Endodermal cell (in vitro differentiated cells): ENCODE data around the gene UBE2I. TPM values are rescaled to one million over a fixed set of nuclear protein-coding genes. Genes with fewer than 3 reads are reported as not detected.

Experiments used
- DNase-seq: peaks from one replicate; pipeline ENCODE4 v3.0.0-alpha.2; 2017
- H3K27ac ChIP-seq: 2 replicates; pipeline ENCODE4 v1.5.1; 2013; ENCODE audit warnings: mild to moderate bottlenecking, low read depth, low read length, moderate library complexity
- H3K27me3 ChIP-seq: 2 replicates; pipeline ENCODE4 v1.6.1; 2013; ENCODE audit warnings: mild to moderate bottlenecking, low read length, moderate library complexity; ENCODE audit not compliant: insufficient read depth, control insufficient read depth, poor library complexity, severe bottlenecking
- H3K36me3 ChIP-seq: 2 replicates; pipeline ENCODE4 v1.7.0; 2013; ENCODE audit warnings: mild to moderate bottlenecking, low read length, moderate library complexity; ENCODE audit not compliant: control insufficient read depth, insufficient read depth
- H3K4me1 ChIP-seq: one replicate; pipeline ENCODE4 v1.7.0; 2013; ENCODE audit warnings: low read length; ENCODE audit not compliant: control insufficient read depth, insufficient read depth
- H3K4me3 ChIP-seq: 2 replicates; pipeline ENCODE4 v1.5.1; 2013; ENCODE audit warnings: mild to moderate bottlenecking, low read length, moderate library complexity
- H3K9ac ChIP-seq: 2 replicates; pipeline ENCODE4 v1.6.1; 2013; ENCODE audit warnings: mild to moderate bottlenecking, low read length, moderate library complexity; ENCODE audit not compliant: poor library complexity, severe bottlenecking; ENCODE audit errors: extremely low read depth
- H3K9me3 ChIP-seq: 2 replicates; pipeline ENCODE4 v1.6.1; 2013; ENCODE audit warnings: mild to moderate bottlenecking, low read length, moderate library complexity; ENCODE audit not compliant: control insufficient read depth
- H3K27ac Mint-ChIP-seq: 2 replicates; pipeline ENCODE4 v1.8.0; 2020; ENCODE audit warnings: mixed read lengths
- H3K27me3 Mint-ChIP-seq: 2 replicates; pipeline ENCODE4 v1.8.0; 2021; ENCODE audit warnings: mild to moderate bottlenecking, mixed read lengths; ENCODE audit not compliant: insufficient read depth
- H3K36me3 Mint-ChIP-seq: 2 replicates; pipeline ENCODE4 v1.8.0; 2020; ENCODE audit warnings: low read depth, mixed read lengths
- H3K4me1 Mint-ChIP-seq: 2 replicates; pipeline ENCODE4 v1.8.0; 2020; ENCODE audit warnings: mixed read lengths
- H3K4me3 Mint-ChIP-seq: 2 replicates; pipeline ENCODE4 v1.8.0; 2020; ENCODE audit warnings: mild to moderate bottlenecking, moderate library complexity, mixed read lengths
- H3K9me3 Mint-ChIP-seq: 2 replicates; pipeline ENCODE4 v1.8.0; 2020; ENCODE audit warnings: mild to moderate bottlenecking, mixed read lengths
- CTCF ChIP-seq: fragments of 200-600 bp; sonication (generic); conservative IDR thresholded peaks from 2 replicates; pipeline ENCODE4 v1.5.0; 2021; ENCODE audit warnings: antibody characterized with exemption, mild to moderate bottlenecking
- WGBS, 2 experiments: methylation state at CpG; one replicate each; pipeline versions ENCODE4 v1.1.5 to v1.1.7; 2013; ENCODE audit warnings: missing lambda C conversion rate in 2 of 2, mixed read lengths in 1 of 2; ENCODE audit not compliant: insufficient coverage in 1 of 2, insufficient read length in 1 of 2; 5-methylcytosine and 5-hydroxymethylcytosine counted together
- total RNA-seq, 2 donors: library from RNA; stranded (reverse); fragmentation: NEBNext Ultra II Directional in 1 of 2; extraction: Animal tissue kit (Norgen Biotek cat#: 25700) in 1 of 2; gene quantifications; 2 replicates in 1 of 2; 3 replicates in 1 of 2; pipeline ENCODE4 v1.2.1, GENCODE V29; 2021

The UBE2I gene
- total RNA-seq, 2 donors from 2014 or later, result 250 to 294 TPM

GRCh38 chr16:1309888-1310831 lies 724 bp downstream of the UBE2I start:
- Mint-ChIP-seq H3K27ac (peak overlapping the region; percentile 94), H3K27me3 (no peaks in the 10 kb centered on the region), H3K4me1 (peaks cover 11% of the 10 kb centered on the region), H3K9me3 (no peaks in the 10 kb centered on the region), H3K4me3 (peak overlapping the region; percentile 88), H3K36me3 (peaks cover 21% of the 10 kb centered on the region)
- WGBS, 2 experiments, result 1% methylated on average over 50 to 77 of the region's 77 CpGs
- Histone ChIP-seq H3K9me3 (no peaks in the 10 kb centered on the region), H3K4me3 (peak overlapping the region; percentile 97), H3K27me3 (no peaks in the 10 kb centered on the region), H3K27ac (no peak overlapping the region), H3K9ac (peak overlapping the region; percentile 87), H3K4me1 (no peaks in the 10 kb centered on the region), H3K36me3 (peaks cover 21% of the 10 kb centered on the region)
- TF ChIP-seq CTCF, result no peak
- no peak for DNase-seq

GRCh38 chr16:1310832-1311200 lies 1.4 kb downstream of the UBE2I start:
- Histone ChIP-seq H3K27ac (no peak overlapping the region), H3K9me3 (no peaks in the 10 kb centered on the region), H3K9ac (peak overlapping the region; percentile 87), H3K36me3 (peaks cover 27% of the 10 kb centered on the region), H3K4me1 (no peaks in the 10 kb centered on the region), H3K4me3 (peak overlapping the region; percentile 97), H3K27me3 (no peaks in the 10 kb centered on the region)
- Mint-ChIP-seq H3K27me3 (no peaks in the 10 kb centered on the region), H3K9me3 (no peaks in the 10 kb centered on the region), H3K4me3 (peak overlapping the region; percentile 88), H3K27ac (peak overlapping the region; percentile 94), H3K4me1 (peaks cover 11% of the 10 kb centered on the region), H3K36me3 (peaks cover 27% of the 10 kb centered on the region)
- no peak for TF ChIP-seq CTCF
- no peak for DNase-seq
- 0 to 8% methylated on average over 5 to 14 of the region's 14 CpGs for WGBS, 2 experiments

GRCh38 chr16:1311212-1311737 lies 1.8 kb downstream of the UBE2I start:
- peaks cover 31% of the 10 kb centered on the region for H3K36me3 Mint-ChIP-seq
- Histone ChIP-seq H3K4me1 (no peaks in the 10 kb centered on the region), H3K36me3 (peaks cover 32% of the 10 kb centered on the region), H3K27ac (no peak overlapping the region), H3K4me3 (peak overlapping the region; percentile 97), H3K27me3 (no peaks in the 10 kb centered on the region), H3K9me3 (no peaks in the 10 kb centered on the region), H3K9ac (peak overlapping the region; percentile 87)
- peak overlapping the region; percentile 94 for H3K27ac Mint-ChIP-seq
- TF ChIP-seq CTCF, result peak; percentile 24
- WGBS, 2 experiments, result 41 to 52% methylated on average over 8 to 13 of the region's 13 CpGs
- H3K4me1 Mint-ChIP-seq, result peaks cover 11% of the 10 kb centered on the region
- no peaks in the 10 kb centered on the region for H3K27me3 Mint-ChIP-seq
- DNase-seq, result peak; percentile 69
- no peaks in the 10 kb centered on the region for H3K9me3 Mint-ChIP-seq
- H3K4me3 Mint-ChIP-seq, result peak overlapping the region; percentile 88
